GM12801 (cell line): ENCODE measurements around the gene CBFA2T2.

Source experiments
- CTCF ChIP-seq: IDR thresholded peaks from one replicate; pipeline ENCODE4 v1.5.1; 2011; ENCODE audit warnings: control low read depth; ENCODE audit not compliant: insufficient read length; ENCODE audit errors: extremely low read depth

CBFA2T2 gene

GRCh38 chr20:33601861-33602260 is 112.0 kb downstream of the CBFA2T2 start:
- no peak for TF ChIP-seq CTCF

- no peak for TF ChIP-seq CTCF
These were observed 113.1 kb downstream of the CBFA2T2 start for GRCh38 chr20:33602826-33603590.

- no peak for TF ChIP-seq CTCF
These were observed 114.4 kb downstream of the CBFA2T2 start for GRCh38 chr20:33604084-33604990.

- TF ChIP-seq CTCF: no peak
These were observed 115.1 kb downstream of the CBFA2T2 start for GRCh38 chr20:33604991-33605370.

GRCh38 chr20:33606118-33606771 is 116.3 kb downstream of the CBFA2T2 start:
- TF ChIP-seq CTCF: no peak

- TF ChIP-seq CTCF: no peak
These were observed 119.6 kb downstream of the CBFA2T2 start for GRCh38 chr20:33609504-33609903.

- TF ChIP-seq CTCF: no peak
These were observed 121.2 kb downstream of the CBFA2T2 start for GRCh38 chr20:33611106-33611505.
